Ovary (tissue), 9 donors: ENCODE results near the gene DTNBP1. TPM values are rescaled to one million over a fixed set of nuclear protein-coding genes. Genes with fewer than 3 reads are reported as not detected.

Experiments used
- DNase-seq, 5 donors: peaks; one replicate each; pipeline ENCODE4 v3.0.0-alpha.2; 2019 to 2020
- H3K27ac ChIP-seq, 2 donors: fragments of 200-600 bp; one replicate each; pipeline versions ENCODE4 v1.5.1 to v1.8.0; 2019 to 2022
- H3K27me3 ChIP-seq: fragments of 200-600 bp; one replicate; pipeline ENCODE4 v1.8.0; 2022
- H3K36me3 ChIP-seq: fragments of 200-600 bp; sonication (generic); one replicate; pipeline ENCODE4 v1.5.1; 2019
- H3K4me1 ChIP-seq: one replicate; pipeline ENCODE4 v1.8.1; 2013; ENCODE audit warnings: mild to moderate bottlenecking, moderate library complexity; ENCODE audit not compliant: insufficient read depth
- H3K4me3 ChIP-seq: fragments of 200-600 bp; sonication (generic); one replicate; pipeline ENCODE4 v1.5.1; 2017
- H3K9me3 ChIP-seq, 2 donors: fragments of 200-600 bp in 1 of 2; sonication (generic) in 1 of 2; one replicate each; pipeline versions ENCODE4 v1.5.1 to v1.8.1; 2013 to 2019; ENCODE audit warnings: mild to moderate bottlenecking in 1 of 2, moderate library complexity in 1 of 2
- EP300 ChIP-seq: sonication (generic); formaldehyde crosslinking; IDR thresholded peaks from one replicate; pipeline ENCODE4 v1.6.1; 2017; ENCODE audit warnings: antibody characterized with exemption
- POLR2A ChIP-seq: fragments of 450-650 bp; IDR thresholded peaks from one replicate; pipeline ENCODE4 v1.6.1; 2017; ENCODE audit warnings: antibody characterized with exemption, mild to moderate bottlenecking, moderate library complexity
- WGBS, 3 donors: extraction: QIAGEN DNeasy Blood & Tissue Kit in 1 of 3; methylation state at CpG; one replicate each; pipeline versions ENCODE4 v1.1.5 to v1.1.7; 2013 to 2017; 5-methylcytosine and 5-hydroxymethylcytosine counted together
- intact Hi-C, 4 donors: fragments of 100-400 bp; cut with DNase I; formaldehyde crosslinking; loops; one replicate each; pipeline versions ENCODE4 v1.11.0 to v1.15.1; 2022 to 2023
- polyA plus RNA-seq, 2 donors: library from polyadenylated mRNA; stranded (reverse); fragments of 200-250 nt in 1 of 2; fragments of 350-450 nt in 1 of 2; fragmentation: Illumina TruSeq in 1 of 2; extraction: RNeasy Lipid Tissue Mini Kit (QIAGEN cat#74804) in 1 of 2; gene quantifications; one replicate each; pipeline ENCODE4 v1.2.3, GENCODE V29; 2013 to 2014
- total RNA-seq, 7 donors: library from RNA; depleted of rRNA in 2 of 7; stranded (reverse); fragments of >200 nt in 2 of 7; fragmentation: NEBNext Ultra II Directional in 3 of 7; extraction: Animal tissue kit (Norgen Biotek cat#: 25700) in 3 of 7; gene quantifications; one replicate each; pipeline versions ENCODE4 v1.1.0 to v1.2.4, GENCODE V29; 2016 to 2023
- TF ChIP-seq, protein P1 (sequence below), 3 donors: fragments of 450-650 bp in 2 of 3; fragments of 200-600 bp in 1 of 3; IDR thresholded peaks; one replicate each; pipeline versions ENCODE4 v1.5.1 to v1.8.0; 2016 to 2022; ENCODE audit warnings: antibody characterized with exemption in 3 of 3, mild to moderate bottlenecking in 1 of 3
- donor health status: DM: no; HTN: no; CAD: no; lungs with moderate emphysema.
- donor health status: DM: no; HTN: no; CAD: no.
- donor health status: Bipolar disorder and iron deficiency.
- donor health status: DM: yes; HTN: yes; CAD: no.
- donor health status: DM: no; HTN: no; CAD: no.
- donor health status: DM: yes; HTN: yes; CAD: no.

The DTNBP1 gene
- total and polyA plus RNA-seq, 9 donors: 11.0 to 21.4 (median 15.6) TPM

GRCh38 chr6:15484821-15485220 lies 178.0 kb downstream of the DTNBP1 start:
- TF ChIP-seq, protein P1, sequence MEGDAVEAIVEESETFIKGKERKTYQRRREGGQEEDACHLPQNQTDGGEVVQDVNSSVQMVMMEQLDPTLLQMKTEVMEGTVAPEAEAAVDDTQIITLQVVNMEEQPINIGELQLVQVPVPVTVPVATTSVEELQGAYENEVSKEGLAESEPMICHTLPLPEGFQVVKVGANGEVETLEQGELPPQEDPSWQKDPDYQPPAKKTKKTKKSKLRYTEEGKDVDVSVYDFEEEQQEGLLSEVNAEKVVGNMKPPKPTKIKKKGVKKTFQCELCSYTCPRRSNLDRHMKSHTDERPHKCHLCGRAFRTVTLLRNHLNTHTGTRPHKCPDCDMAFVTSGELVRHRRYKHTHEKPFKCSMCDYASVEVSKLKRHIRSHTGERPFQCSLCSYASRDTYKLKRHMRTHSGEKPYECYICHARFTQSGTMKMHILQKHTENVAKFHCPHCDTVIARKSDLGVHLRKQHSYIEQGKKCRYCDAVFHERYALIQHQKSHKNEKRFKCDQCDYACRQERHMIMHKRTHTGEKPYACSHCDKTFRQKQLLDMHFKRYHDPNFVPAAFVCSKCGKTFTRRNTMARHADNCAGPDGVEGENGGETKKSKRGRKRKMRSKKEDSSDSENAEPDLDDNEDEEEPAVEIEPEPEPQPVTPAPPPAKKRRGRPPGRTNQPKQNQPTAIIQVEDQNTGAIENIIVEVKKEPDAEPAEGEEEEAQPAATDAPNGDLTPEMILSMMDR (IDR thresholded peaks at IDR 0.05): no peak
- TF ChIP-seq POLR2A: no peak
- no peak for TF ChIP-seq EP300
- intact Hi-C loops: loop anchor here in 1 of 4 donors (5.0 kb wide), 1 partner anchor 38 kb away; no protein-coding TSS in a partner anchor
- DNase-seq: no peak

GRCh38 chr6:15484140-15484539 lies 178.7 kb downstream of the DTNBP1 start:
- Histone ChIP-seq H3K27ac (no peak overlapping the region), H3K9me3 (no peaks in the 10 kb centered on the region), H3K36me3 (no peaks in the 10 kb centered on the region), H3K27me3 (no peaks in the 10 kb centered on the region), H3K4me1 (no peaks in the 10 kb centered on the region), H3K4me3 (no peak overlapping the region)
- no peak for DNase-seq
- intact Hi-C loops: no loop called here
- TF ChIP-seq POLR2A (no peak), EP300 (no peak)
- TF ChIP-seq, protein P1 (IDR thresholded peaks at IDR 0.05): no peak
- 85 to 97% (median 92%) methylated on average over 3 of the region's 3 CpGs for WGBS, 3 donors

More at GRCh38 chr6:15484821-15485220, 178.0 kb downstream of the DTNBP1 start:
- no peaks in the 10 kb centered on the region for H3K9me3 ChIP-seq
- WGBS, 3 donors: 86 to 97% (median 91%) methylated on average over 4 of the region's 4 CpGs
- no peaks in the 10 kb centered on the region for H3K27me3 ChIP-seq
- H3K36me3 ChIP-seq: no peaks in the 10 kb centered on the region
- no peaks in the 10 kb centered on the region for H3K4me1 ChIP-seq
- no peak overlapping the region for H3K27ac ChIP-seq
- no peak overlapping the region for H3K4me3 ChIP-seq

DNA sequence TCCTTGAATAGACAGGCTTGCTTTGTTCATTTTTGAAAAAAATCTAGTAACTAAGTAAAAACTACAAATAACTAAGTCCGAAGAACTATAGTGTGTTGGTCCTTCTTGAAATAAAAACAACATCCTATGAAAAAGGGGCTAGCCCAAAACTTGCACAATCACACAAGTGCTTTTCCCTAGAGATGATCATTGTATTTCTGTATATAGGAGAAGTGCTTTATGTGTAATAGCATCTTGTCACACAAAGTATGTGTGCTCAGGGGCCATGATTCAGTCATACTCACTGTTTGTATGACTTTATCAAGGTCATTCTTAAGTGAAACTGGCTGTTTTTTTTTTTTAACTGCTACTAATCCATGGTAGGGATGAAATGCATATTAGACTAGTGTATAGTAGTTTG lies 179.8 kb downstream of the DTNBP1 start:
- intact Hi-C loops: no loop called here
- 96 to 98% (median 97%) methylated on average over 1 of the region's 1 CpG for WGBS, 3 donors

DNA sequence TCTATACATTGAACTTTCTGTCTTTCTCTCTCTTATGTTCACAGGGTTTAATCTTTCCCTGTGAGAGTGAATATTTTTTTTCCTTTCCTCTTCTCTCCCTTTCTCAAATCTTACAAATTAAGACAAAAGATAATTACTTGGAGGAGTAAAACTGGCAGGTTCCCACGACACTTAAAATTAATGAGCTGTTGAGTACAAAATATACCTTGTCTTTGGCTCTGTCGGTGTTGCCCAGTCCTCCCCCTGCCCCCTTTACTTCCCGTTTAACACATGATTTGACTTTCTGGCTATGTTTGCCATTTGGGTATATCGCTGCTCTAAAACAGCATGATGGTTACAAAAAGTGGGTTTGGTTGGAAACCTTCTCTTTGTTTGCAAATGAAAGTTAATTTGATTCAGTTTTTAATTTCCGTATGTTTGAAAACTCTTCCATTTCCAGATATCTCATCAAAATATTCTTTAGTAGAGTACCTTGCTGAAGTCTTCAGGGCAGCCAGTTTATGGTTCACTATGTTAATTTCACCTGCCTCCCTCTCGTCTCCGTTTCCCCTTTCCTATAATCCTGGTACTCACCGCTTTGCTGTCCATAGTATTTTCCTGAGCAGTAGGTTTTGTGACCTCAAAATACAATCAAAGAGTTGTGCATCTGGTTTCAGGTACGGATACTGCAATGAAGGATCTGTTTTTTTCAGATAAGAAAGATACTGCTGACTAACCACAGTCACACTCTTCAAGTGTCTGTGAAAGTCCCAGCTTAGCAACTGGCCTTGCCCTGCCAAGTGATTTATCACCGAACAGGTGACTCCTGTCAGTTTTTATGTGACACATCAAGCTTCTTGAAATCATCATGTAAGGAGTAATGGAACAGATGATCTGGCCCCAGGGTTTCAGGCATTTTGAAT lies 181.2 kb downstream of the DTNBP1 start:
- Histone ChIP-seq H3K4me1 (peaks cover 5% of the 10 kb centered on the region), H3K27me3 (no peaks in the 10 kb centered on the region), H3K27ac (no peak overlapping the region), H3K4me3 (no peak overlapping the region), H3K9me3 (no peaks in the 10 kb centered on the region), H3K36me3 (no peaks in the 10 kb centered on the region)
- intact Hi-C loops: no loop called here
- 78 to 86% (median 80%) methylated on average over 10 of the region's 10 CpGs for WGBS, 3 donors
- no peak for DNase-seq
- TF ChIP-seq EP300 (no peak), POLR2A (no peak)
- TF ChIP-seq, protein P1 (IDR thresholded peaks at IDR 0.05): no peak

More for the DNA sequence above, 179.8 kb downstream of the DTNBP1 start:
- no peaks in the 10 kb centered on the region for H3K4me1 ChIP-seq
- no peaks in the 10 kb centered on the region for H3K27me3 ChIP-seq
- H3K9me3 ChIP-seq: no peaks in the 10 kb centered on the region
- no peak overlapping the region for H3K27ac ChIP-seq
- DNase-seq: no peak
- H3K36me3 ChIP-seq: no peaks in the 10 kb centered on the region
- no peak for TF ChIP-seq POLR2A
- no peak for TF ChIP-seq EP300
- TF ChIP-seq, protein P1 (IDR thresholded peaks at IDR 0.05): no peak
- no peak overlapping the region for H3K4me3 ChIP-seq
